Measurements from ENCODE around the gene MS4A7.

- TF ChIP-seq POLR2A (IDR thresholded peaks at IDR 0.05) (no peak), EP300 (IDR thresholded peaks at IDR 0.05; ENCODE audit: low read depth) (no peak)
- TF ChIP-seq, protein P1, sequence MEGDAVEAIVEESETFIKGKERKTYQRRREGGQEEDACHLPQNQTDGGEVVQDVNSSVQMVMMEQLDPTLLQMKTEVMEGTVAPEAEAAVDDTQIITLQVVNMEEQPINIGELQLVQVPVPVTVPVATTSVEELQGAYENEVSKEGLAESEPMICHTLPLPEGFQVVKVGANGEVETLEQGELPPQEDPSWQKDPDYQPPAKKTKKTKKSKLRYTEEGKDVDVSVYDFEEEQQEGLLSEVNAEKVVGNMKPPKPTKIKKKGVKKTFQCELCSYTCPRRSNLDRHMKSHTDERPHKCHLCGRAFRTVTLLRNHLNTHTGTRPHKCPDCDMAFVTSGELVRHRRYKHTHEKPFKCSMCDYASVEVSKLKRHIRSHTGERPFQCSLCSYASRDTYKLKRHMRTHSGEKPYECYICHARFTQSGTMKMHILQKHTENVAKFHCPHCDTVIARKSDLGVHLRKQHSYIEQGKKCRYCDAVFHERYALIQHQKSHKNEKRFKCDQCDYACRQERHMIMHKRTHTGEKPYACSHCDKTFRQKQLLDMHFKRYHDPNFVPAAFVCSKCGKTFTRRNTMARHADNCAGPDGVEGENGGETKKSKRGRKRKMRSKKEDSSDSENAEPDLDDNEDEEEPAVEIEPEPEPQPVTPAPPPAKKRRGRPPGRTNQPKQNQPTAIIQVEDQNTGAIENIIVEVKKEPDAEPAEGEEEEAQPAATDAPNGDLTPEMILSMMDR (IDR thresholded peaks at IDR 0.05), result no peak
Measured at GRCh38 chr11:60362241-60362640, 16.1 kb upstream of the MS4A7 start.
